ENCODE data around the gene TUBB4B.

DNA sequence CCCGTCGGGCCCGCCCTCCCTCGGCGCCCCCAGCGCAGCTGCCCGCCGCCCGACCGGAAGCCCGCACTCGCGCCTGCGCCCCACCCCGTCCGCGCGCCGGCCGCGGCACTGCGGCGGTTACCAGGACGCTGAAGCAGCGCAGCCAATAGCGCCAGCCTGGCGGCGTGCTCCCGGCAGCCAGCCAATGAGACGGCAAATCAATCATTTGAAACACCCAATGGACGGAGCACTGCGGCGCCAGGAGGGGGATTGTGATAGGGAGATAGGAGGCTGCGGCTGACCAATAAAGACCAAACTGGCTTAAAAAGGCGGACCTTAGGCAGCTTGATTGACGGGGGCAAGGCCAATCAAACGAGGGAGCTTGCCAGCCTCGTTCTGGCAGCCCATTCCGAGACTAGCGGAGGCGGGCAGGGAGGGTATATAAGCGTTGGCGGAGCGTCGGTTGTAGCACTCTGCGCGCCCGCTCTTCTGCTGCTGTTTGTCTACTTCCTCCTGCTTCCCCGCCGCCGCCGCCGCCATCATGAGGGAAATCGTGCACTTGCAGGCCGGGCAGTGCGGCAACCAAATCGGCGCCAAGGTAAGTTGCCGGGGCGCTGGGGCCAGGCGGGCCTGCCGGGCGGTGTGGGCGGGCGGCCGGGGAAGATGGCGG lies at the start of gene TUBB4B:
- TF ChIP-seq, protein P1, sequence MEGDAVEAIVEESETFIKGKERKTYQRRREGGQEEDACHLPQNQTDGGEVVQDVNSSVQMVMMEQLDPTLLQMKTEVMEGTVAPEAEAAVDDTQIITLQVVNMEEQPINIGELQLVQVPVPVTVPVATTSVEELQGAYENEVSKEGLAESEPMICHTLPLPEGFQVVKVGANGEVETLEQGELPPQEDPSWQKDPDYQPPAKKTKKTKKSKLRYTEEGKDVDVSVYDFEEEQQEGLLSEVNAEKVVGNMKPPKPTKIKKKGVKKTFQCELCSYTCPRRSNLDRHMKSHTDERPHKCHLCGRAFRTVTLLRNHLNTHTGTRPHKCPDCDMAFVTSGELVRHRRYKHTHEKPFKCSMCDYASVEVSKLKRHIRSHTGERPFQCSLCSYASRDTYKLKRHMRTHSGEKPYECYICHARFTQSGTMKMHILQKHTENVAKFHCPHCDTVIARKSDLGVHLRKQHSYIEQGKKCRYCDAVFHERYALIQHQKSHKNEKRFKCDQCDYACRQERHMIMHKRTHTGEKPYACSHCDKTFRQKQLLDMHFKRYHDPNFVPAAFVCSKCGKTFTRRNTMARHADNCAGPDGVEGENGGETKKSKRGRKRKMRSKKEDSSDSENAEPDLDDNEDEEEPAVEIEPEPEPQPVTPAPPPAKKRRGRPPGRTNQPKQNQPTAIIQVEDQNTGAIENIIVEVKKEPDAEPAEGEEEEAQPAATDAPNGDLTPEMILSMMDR (IDR thresholded peaks at IDR 0.05 in 8 of 11, conservative IDR thresholded peaks at IDR 0.05 in 3 of 11) = peak in 4 of 11 experiments; percentile 5 to 48 (median 30)
- peak; percentile 100 for TF ChIP-seq POLR2A (IDR thresholded peaks at IDR 0.05)
- peak; percentile 100 for TF ChIP-seq POLR2AphosphoS5 (IDR thresholded peaks at IDR 0.05)
